HTERT RPE-1 (cell line): ENCODE measurements around the gene STRIP1.

Source experiments
- in situ Hi-C: fragments of 300-500 bp; cut with MboI; formaldehyde crosslinking; loops from 4 replicates; pipeline ENCODE4 v1.14.3; 2020; ENCODE audit warnings: low sequenced_read_pairs

STRIP1 gene

GRCh38 chr1:110050602-110051261 is 16.3 kb downstream of the STRIP1 start:
- in situ Hi-C loops: no loop called here

- in situ Hi-C loops: no loop called here
Observed at GRCh38 chr1:110051262-110051648, 16.8 kb downstream of the STRIP1 start.

GRCh38 chr1:110053552-110054428 is 19.4 kb downstream of the STRIP1 start:
- in situ Hi-C loops: no loop called here

GRCh38 chr1:110055493-110056284 is 21.3 kb downstream of the STRIP1 start:
- in situ Hi-C loops: no loop called here

- in situ Hi-C loops: no loop called here
Observed at GRCh38 chr1:110056285-110056683, 21.9 kb downstream of the STRIP1 start.

- in situ Hi-C loops: no loop called here
Observed at GRCh38 chr1:110056776-110057175, 22.4 kb downstream of the STRIP1 start.

- in situ Hi-C loops: no loop called here
Observed at GRCh38 chr1:110057963-110058518, 23.6 kb downstream of the STRIP1 start.

GRCh38 chr1:110058591-110058990 is 24.2 kb downstream of the STRIP1 start:
- in situ Hi-C loops: no loop called here

GRCh38 chr1:110059133-110059863 is 24.9 kb downstream of the STRIP1 start:
- in situ Hi-C loops: no loop called here

GRCh38 chr1:110060034-110060661 is 25.7 kb downstream of the STRIP1 start:
- in situ Hi-C loops: no loop called here

GRCh38 chr1:110060662-110061060 is 26.2 kb downstream of the STRIP1 start:
- in situ Hi-C loops: no loop called here

GRCh38 chr1:110061341-110061740 is 26.9 kb downstream of the STRIP1 start:
- in situ Hi-C loops: no loop called here

GRCh38 chr1:110062612-110063011 is 28.2 kb downstream of the STRIP1 start:
- in situ Hi-C loops: no loop called here

GRCh38 chr1:110063781-110064180 is 29.4 kb downstream of the STRIP1 start:
- in situ Hi-C loops: no loop called here

- in situ Hi-C loops: no loop called here
Observed at GRCh38 chr1:110064576-110065337, 30.3 kb downstream of the STRIP1 start.

- in situ Hi-C loops: no loop called here
Observed at GRCh38 chr1:110065841-110066240, 31.4 kb downstream of the STRIP1 start.

GRCh38 chr1:110067479-110067892 is 33.1 kb downstream of the STRIP1 start:
- in situ Hi-C loops: no loop called here

- in situ Hi-C loops: no loop called here
Observed at GRCh38 chr1:110067893-110068645, 33.6 kb downstream of the STRIP1 start.
